ENCODE results near the gene ABHD17B.
"Not testable (repeated sequence)": the region's sequence is repeated elsewhere in the genome, so short reads cannot be mapped to it uniquely, and the experiment has no call there.

The ABHD17B gene

DNA sequence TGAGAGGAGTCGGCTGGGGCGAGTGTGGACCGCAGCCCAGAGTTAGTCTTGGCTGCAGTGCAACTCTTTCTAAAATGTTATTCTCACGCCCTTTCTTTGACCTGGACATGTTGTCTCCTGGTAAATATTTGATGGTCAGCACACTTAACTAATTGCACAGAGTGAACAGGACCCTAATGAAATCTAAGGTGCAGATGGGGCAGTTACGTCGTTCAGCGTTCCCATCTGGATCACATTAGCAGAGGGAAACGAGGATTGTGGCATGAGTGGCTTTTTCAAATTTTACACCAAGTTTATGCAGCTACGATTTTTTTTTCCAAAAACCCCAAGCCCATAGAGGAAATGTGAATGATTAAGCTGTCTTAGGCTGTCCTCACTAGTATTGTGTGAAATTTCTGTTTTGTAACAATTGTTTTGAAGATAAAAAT, 929 bp upstream of the ABHD17B start:
- H3K27ac ChIP-seq = peak overlapping the region; percentile 91

DNA sequence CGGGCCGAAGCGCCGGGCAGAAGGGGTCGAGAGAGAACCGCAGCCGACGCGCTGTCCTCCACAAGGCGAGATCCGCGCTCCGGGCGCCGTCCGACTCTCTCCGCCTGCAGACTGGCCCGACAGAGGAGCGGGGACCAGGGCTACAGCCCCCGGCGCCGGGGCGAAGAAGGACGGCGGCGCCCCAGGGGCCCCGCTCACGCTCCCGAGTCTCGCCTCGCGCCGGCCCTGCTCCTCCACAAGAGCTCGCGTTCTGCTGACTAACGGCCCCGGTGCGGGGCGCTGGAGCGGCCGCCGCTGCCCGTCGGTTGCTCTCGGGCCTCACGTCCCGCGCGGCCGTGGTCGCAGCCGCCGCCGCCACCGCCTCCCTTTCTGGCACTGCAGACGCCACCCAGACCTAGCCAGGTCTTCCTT, 338 bp downstream of the ABHD17B start:
- no peak for TF ChIP-seq ZFX (IDR thresholded peaks at IDR 0.05; ENCODE audit: borderline replicate concordance)
- TF ChIP-seq, protein P1, sequence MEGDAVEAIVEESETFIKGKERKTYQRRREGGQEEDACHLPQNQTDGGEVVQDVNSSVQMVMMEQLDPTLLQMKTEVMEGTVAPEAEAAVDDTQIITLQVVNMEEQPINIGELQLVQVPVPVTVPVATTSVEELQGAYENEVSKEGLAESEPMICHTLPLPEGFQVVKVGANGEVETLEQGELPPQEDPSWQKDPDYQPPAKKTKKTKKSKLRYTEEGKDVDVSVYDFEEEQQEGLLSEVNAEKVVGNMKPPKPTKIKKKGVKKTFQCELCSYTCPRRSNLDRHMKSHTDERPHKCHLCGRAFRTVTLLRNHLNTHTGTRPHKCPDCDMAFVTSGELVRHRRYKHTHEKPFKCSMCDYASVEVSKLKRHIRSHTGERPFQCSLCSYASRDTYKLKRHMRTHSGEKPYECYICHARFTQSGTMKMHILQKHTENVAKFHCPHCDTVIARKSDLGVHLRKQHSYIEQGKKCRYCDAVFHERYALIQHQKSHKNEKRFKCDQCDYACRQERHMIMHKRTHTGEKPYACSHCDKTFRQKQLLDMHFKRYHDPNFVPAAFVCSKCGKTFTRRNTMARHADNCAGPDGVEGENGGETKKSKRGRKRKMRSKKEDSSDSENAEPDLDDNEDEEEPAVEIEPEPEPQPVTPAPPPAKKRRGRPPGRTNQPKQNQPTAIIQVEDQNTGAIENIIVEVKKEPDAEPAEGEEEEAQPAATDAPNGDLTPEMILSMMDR (IDR thresholded peaks at IDR 0.05) = 0 out of 2 replicates have a peak, but pooled peaks have one; percentile 15
- H3K27ac ChIP-seq = peak overlapping the region; percentile 91

More for the DNA sequence above, 929 bp upstream of the ABHD17B start:
- no peak for TF ChIP-seq ZFX (IDR thresholded peaks at IDR 0.05; ENCODE audit: borderline replicate concordance)
- TF ChIP-seq, protein P1 (IDR thresholded peaks at IDR 0.05) = no peak

DNA sequence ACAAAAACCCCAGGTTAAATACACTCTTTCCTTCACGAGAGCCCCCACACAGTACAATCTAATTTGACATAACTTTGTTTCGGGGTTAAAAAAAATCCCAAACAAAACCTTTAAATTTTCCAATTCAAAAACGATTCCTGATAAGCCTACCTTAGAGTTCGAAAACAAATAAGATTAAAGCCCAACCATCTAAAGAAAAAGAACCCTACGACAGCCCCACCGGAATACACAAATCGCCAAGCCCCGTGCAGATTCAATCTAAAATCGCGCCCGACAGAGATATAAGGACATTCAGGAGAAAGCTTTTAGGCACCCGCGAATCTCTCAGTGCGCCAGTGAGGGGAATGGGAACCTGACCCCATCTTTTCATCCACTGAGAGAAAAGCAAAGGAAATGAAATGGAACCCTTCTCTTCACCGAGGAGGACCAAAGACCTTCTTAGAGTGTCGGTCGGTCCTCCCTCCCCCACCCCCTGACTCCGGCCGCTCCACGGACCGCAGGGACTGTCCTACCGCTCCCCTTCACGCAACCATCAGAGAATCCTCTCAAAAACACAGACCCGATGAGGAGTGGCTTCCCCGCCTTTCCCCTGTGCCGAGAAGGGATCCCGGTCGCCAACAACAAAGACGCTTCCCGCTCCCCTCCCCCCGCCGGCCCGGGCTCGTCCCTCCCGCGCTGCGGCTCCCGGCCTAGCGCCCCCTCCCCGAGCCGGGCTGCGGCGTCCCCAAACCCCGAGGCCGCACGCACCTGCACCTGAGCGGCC, 925 bp downstream of the ABHD17B start:
- TF ChIP-seq, protein P1 (IDR thresholded peaks at IDR 0.05) = no peak
- TF ChIP-seq ZFX (IDR thresholded peaks at IDR 0.05; ENCODE audit: borderline replicate concordance) = no peak
- H3K27ac ChIP-seq = peak overlapping the region; percentile 91

DNA sequence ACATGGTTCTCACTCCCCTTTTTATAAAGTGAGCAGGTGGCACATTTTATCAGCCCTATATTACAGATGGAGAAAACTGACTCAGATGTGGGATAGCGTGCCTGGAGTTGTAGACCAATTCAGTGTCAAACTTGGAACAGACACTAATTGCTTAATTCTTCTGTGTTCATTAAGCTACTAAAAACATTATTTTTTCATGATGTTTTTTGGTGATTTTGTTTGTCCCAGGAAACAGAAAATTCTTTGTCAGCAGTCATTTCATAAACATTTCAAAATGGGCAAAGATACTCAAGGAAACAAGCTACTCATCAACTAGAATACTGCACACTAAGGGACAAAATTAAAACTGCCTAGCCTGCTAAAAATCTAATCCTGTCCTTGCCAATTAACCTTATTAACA, 2.2 kb downstream of the ABHD17B start:
- TF ChIP-seq, protein P1 (IDR thresholded peaks at IDR 0.05) = no peak
- no peak for TF ChIP-seq ZFX (IDR thresholded peaks at IDR 0.05; ENCODE audit: borderline replicate concordance)
- no peak overlapping the region for H3K27ac ChIP-seq

DNA sequence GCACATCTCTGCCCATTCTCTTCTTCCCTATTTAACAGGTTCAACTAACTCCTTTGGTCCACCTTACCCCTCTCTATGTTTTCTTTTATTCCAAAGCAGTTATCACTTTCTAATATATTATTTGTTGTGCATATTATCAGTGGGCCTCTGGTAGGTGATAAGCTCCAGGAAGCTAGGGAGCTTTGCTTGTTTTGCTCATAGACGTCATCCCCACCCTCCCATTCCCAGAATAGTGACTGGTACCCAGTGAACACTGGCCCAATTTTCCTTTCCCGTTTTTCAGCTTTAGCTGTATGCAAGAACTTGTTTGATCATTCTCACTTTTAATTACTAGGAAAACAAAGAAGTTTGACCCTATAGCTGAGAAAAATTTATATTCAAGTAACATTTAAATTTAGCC, 6.9 kb downstream of the ABHD17B start:
- no peak overlapping the region for H3K27ac ChIP-seq
- TF ChIP-seq, protein P1 (IDR thresholded peaks at IDR 0.05) = no peak
- TF ChIP-seq ZFX (IDR thresholded peaks at IDR 0.05; ENCODE audit: borderline replicate concordance) = no peak

DNA sequence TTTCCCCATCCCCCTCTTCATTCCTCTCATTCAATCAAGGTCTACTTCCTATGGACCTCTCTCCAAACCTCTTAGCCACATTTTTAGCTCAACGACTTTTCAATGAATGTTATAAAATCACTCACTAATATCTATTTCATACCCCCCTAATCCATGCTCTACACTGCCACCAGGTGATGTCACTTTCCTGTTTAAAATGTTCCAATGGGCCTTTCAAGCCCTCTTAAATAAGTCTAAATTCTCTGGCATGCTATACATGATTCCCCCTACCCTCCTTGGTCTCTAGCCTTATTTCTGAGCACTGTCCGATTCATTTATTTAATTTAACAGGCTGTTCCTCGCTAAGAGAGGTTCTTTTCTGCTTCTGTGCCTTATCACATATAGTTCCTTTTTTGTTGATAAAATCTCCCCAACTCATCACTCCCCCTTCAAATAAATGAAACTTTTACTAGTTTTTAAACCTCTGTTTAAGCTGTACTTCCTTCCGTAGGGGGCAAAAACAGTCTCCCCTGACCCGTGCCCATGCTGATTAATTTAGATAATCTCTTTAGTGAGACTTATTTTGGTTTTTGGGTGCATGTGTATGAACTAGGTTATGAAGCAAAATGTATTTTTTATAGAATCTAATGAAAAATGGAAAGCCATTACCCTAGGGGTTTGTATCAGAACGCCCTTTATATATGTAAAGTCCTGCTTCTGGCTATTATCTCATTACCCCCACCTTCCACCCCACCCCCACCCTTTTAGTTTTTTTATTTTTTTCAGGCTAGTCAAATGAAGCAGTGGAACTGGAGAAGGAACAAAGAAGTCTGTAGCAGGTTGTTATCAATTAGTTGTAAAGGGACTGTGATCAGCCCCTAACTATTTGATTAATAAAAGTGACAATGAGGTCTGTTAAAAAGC, 9.0 kb downstream of the ABHD17B start:
- H3K27ac ChIP-seq = no peak overlapping the region
- TF ChIP-seq, protein P1 (IDR thresholded peaks at IDR 0.05) = no peak
- TF ChIP-seq ZFX (IDR thresholded peaks at IDR 0.05; ENCODE audit: borderline replicate concordance) = no peak

DNA sequence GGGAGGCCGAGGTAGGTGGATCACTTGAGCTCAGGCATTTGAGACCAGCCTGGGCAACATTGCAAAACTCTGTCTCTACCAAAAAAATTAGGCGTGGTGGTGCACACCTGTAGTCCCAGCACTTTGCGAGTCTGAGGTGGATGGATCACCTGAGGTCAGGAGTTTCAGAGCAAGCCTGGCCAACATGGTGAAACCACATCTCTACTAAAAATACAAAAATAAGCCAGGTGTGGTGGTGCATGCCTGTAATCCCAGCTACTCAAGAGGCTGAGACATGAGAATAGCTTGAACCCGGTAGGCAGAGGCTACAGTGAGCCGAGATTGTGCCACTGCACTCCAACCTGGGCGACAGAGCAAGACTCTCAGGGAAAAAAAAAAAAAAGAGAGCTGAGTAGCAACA, 12.2 kb downstream of the ABHD17B start:
- H3K27ac ChIP-seq = not testable (repeated sequence)

All from 22Rv1 (cell line).